A549 (cell line): ENCODE data around the gene PADI4.

ENCODE experiments used
- CEBPB ChIP-seq, 2 experiments: fragments of >200 bp in 1 of 2; sonication (Bioruptor Twin) in 1 of 2; formaldehyde crosslinking in 1 of 2; IDR thresholded peaks; 2 replicates each; pipeline ENCODE4 v1.6.1; 2012 to 2016
- CHD2 ChIP-seq: fragments of 150-350 bp; IDR thresholded peaks from 2 replicates; pipeline ENCODE4 v1.6.1; 2014; ENCODE audit warnings: low read length; ENCODE audit not compliant: partially characterized antibody
- CTCF ChIP-seq: fragments of >200 bp; sonication (Bioruptor Twin); formaldehyde crosslinking; IDR thresholded peaks from 3 replicates; pipeline ENCODE4 v1.5.1; 2016
- HDAC2 ChIP-seq: fragments of 200-600 bp; sonication (generic); IDR thresholded peaks from 2 replicates; pipeline ENCODE4 v1.6.1; 2016
- MAFK ChIP-seq: fragments of 450-650 bp; IDR thresholded peaks from 2 replicates; pipeline ENCODE4 v1.6.1; 2014; ENCODE audit not compliant: partially characterized antibody
- MAZ ChIP-seq: fragments of 150-350 bp; IDR thresholded peaks from 2 replicates; pipeline ENCODE4 v1.6.1; 2014; ENCODE audit warnings: antibody characterized with exemption, low read depth, low read length, borderline replicate concordance
- NR3C1 ChIP-seq: fragments of >200 bp; sonication (Bioruptor Twin); formaldehyde crosslinking; IDR thresholded peaks from 3 replicates; pipeline ENCODE4 v1.6.1; 2017
- POLR2A ChIP-seq: IDR thresholded peaks from 2 replicates; pipeline ENCODE4 v1.6.1; 2012; ENCODE audit warnings: mild to moderate bottlenecking, low read length
- RAD21 ChIP-seq, 2 experiments: fragments of >200 bp in 1 of 2; sonication (Bioruptor Twin) in 1 of 2; formaldehyde crosslinking in 1 of 2; IDR thresholded peaks in 1 of 2; conservative IDR thresholded peaks in 1 of 2; 2 replicates in 1 of 2; 3 replicates in 1 of 2; pipeline ENCODE4 v1.6.1; 2012 to 2018; ENCODE audit warnings: inconsistent platforms in 1 of 2
- SMC3 ChIP-seq: fragments of >200 bp; sonication (Bioruptor Twin); formaldehyde crosslinking; IDR thresholded peaks from 3 replicates; pipeline ENCODE4 v1.6.1; 2018; ENCODE audit warnings: inconsistent platforms
- USF2 ChIP-seq: fragments of 450-650 bp; IDR thresholded peaks from 2 replicates; pipeline ENCODE4 v1.6.1; 2014; ENCODE audit warnings: antibody characterized with exemption
- ZNF302 ChIP-seq: fragments of 250-450 bp; sonication (Bioruptor Pico); IDR thresholded peaks from 2 replicates; pipeline ENCODE4 v1.9.0; 2021; ENCODE audit warnings: inconsistent platforms, mild to moderate bottlenecking, moderate library complexity
- TF ChIP-seq, protein P1 (sequence below): fragments of 150-350 bp; IDR thresholded peaks from 2 replicates; pipeline ENCODE4 v1.6.1; 2014; ENCODE audit warnings: low read depth, mild to moderate bottlenecking, low read length

DNA sequence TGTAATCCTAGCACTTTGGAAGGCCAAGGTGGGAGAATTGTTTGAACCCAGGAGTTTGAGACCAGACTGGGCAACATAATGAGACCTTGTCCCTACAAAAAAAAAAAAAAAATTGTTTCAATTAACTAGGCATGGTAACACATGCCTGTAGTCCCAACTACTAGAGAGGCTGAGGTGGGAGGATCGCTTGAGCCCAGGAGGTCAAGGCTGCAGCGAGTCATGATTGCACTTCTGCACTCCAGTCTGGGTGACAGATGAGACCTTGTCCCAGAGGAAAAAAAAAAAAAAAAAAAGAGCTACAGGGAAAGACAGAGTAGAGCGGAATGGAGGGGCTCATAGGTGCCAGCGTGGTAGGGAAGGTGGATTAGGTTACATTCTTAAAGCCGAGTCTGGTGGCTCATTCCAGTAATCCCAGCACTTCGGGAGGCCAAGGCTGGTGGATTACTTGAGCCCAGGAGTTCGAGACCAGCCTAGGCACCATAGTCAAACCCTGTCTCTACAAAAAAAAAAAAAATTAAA lies 43.0 kb downstream of the PADI4 start:
- no peak for TF ChIP-seq CTCF
- TF ChIP-seq RAD21 (conservative IDR thresholded peaks at IDR 0.05 in 1 of 2, IDR thresholded peaks at IDR 0.05 in 1 of 2) = no peak
- TF ChIP-seq CEBPB (IDR thresholded peaks at IDR 0.05) = no peak
- no peak for TF ChIP-seq ZNF302
- no peak for TF ChIP-seq USF2
- no peak for TF ChIP-seq CHD2
- no peak for TF ChIP-seq NR3C1
- TF ChIP-seq, protein P1, sequence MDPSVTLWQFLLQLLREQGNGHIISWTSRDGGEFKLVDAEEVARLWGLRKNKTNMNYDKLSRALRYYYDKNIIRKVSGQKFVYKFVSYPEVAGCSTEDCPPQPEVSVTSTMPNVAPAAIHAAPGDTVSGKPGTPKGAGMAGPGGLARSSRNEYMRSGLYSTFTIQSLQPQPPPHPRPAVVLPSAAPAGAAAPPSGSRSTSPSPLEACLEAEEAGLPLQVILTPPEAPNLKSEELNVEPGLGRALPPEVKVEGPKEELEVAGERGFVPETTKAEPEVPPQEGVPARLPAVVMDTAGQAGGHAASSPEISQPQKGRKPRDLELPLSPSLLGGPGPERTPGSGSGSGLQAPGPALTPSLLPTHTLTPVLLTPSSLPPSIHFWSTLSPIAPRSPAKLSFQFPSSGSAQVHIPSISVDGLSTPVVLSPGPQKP = no peak
- no peak for TF ChIP-seq HDAC2
- TF ChIP-seq SMC3 = no peak
- no peak for TF ChIP-seq MAFK
- TF ChIP-seq MAZ = no peak
- no peak for TF ChIP-seq POLR2A
